ENCODE measurements around the gene DCDC1. TPM values are rescaled to one million over a fixed set of nuclear protein-coding genes. Genes with fewer than 3 reads are reported as not detected.

DCDC1 gene
- total and polyA plus RNA-seq, 4 donors: 3.1 to 9.8 (median 5.8) TPM

GRCh38 chr11:30861064-30861463 lies 508.5 kb downstream of the DCDC1 start:
- Histone ChIP-seq H3K4me1 (ENCODE audit: control insufficient read depth, insufficient read depth, low read length) (no peaks in the 10 kb centered on the region), H3K9me3 (ENCODE audit: control insufficient read depth, insufficient read depth, low read length) (no peaks in the 10 kb centered on the region), H3K27me3 (ENCODE audit: control insufficient read depth, insufficient read depth, low read length) (no peaks in the 10 kb centered on the region), H3K4me3 (ENCODE audit: low read depth, low read length) (no peak overlapping the region), H3K27ac (ENCODE audit: low read depth, low read length) (no peak overlapping the region), H3K36me3 (ENCODE audit: control insufficient read depth, insufficient read depth, low read length) (no peaks in the 10 kb centered on the region)
- no CpG with 5 or more reads among the region's 7 CpGs for WGBS (ENCODE audit: insufficient coverage)
- peak in 2 of 6 donors; percentile 66 to 81 for DNase-seq (ENCODE audit: low read depth in 4 of 6, low spot score in 6 of 6)

- Histone ChIP-seq H3K27ac (ENCODE audit: low read depth, low read length) (peak overlapping the region; percentile 4), H3K27me3 (ENCODE audit: control insufficient read depth, insufficient read depth, low read length) (no peaks in the 10 kb centered on the region), H3K4me3 (ENCODE audit: low read depth, low read length) (no peak overlapping the region), H3K36me3 (ENCODE audit: control insufficient read depth, insufficient read depth, low read length) (no peaks in the 10 kb centered on the region), H3K9me3 (ENCODE audit: control insufficient read depth, insufficient read depth, low read length) (no peaks in the 10 kb centered on the region), H3K4me1 (ENCODE audit: control insufficient read depth, insufficient read depth, low read length) (no peaks in the 10 kb centered on the region)
- DNase-seq (ENCODE audit: low read depth in 4 of 6, low spot score in 6 of 6): peak in 1 of 6 donors; percentile 36
- WGBS (ENCODE audit: insufficient coverage): no CpG with 5 or more reads among the region's 2 CpGs
These were observed 509.4 kb downstream of the DCDC1 start for GRCh38 chr11:30860146-30860545.

GRCh38 chr11:30859669-30860068 lies 509.9 kb downstream of the DCDC1 start:
- H3K27ac ChIP-seq (ENCODE audit: low read depth, low read length): no peak overlapping the region
- H3K36me3 ChIP-seq (ENCODE audit: control insufficient read depth, insufficient read depth, low read length): no peaks in the 10 kb centered on the region

GRCh38 chr11:30855383-30856006 lies 514.0 kb downstream of the DCDC1 start:
- no peaks in the 10 kb centered on the region for H3K27me3 ChIP-seq (ENCODE audit: control insufficient read depth, insufficient read depth, low read length)
- WGBS (ENCODE audit: insufficient coverage): no CpG with 5 or more reads among the region's 5 CpGs
- DNase-seq (ENCODE audit: low read depth in 4 of 6, low spot score in 6 of 6): peak in 2 of 6 donors; percentile 65 to 85
- H3K4me3 ChIP-seq (ENCODE audit: low read depth, low read length): no peak overlapping the region
- no peaks in the 10 kb centered on the region for H3K4me1 ChIP-seq (ENCODE audit: control insufficient read depth, insufficient read depth, low read length)
- H3K9me3 ChIP-seq (ENCODE audit: control insufficient read depth, insufficient read depth, low read length): no peaks in the 10 kb centered on the region
- H3K36me3 ChIP-seq (ENCODE audit: control insufficient read depth, insufficient read depth, low read length): no peaks in the 10 kb centered on the region
- no peak overlapping the region for H3K27ac ChIP-seq (ENCODE audit: low read depth, low read length)

More at GRCh38 chr11:30859669-30860068, 509.9 kb downstream of the DCDC1 start:
- no peaks in the 10 kb centered on the region for H3K9me3 ChIP-seq (ENCODE audit: control insufficient read depth, insufficient read depth, low read length)
- no peak overlapping the region for H3K4me3 ChIP-seq (ENCODE audit: low read depth, low read length)
- 22% methylated on average over 3 of the region's 3 CpGs for WGBS (ENCODE audit: insufficient coverage)
- no peaks in the 10 kb centered on the region for H3K4me1 ChIP-seq (ENCODE audit: control insufficient read depth, insufficient read depth, low read length)
- H3K27me3 ChIP-seq (ENCODE audit: control insufficient read depth, insufficient read depth, low read length): no peaks in the 10 kb centered on the region
- peak in 2 of 6 donors; percentile 34 to 60 for DNase-seq (ENCODE audit: low read depth in 4 of 6, low spot score in 6 of 6)

- Histone ChIP-seq H3K27me3 (ENCODE audit: control insufficient read depth, insufficient read depth, low read length) (no peaks in the 10 kb centered on the region), H3K4me1 (ENCODE audit: control insufficient read depth, insufficient read depth, low read length) (no peaks in the 10 kb centered on the region), H3K4me3 (ENCODE audit: low read depth, low read length) (no peak overlapping the region), H3K9me3 (ENCODE audit: control insufficient read depth, insufficient read depth, low read length) (no peaks in the 10 kb centered on the region), H3K27ac (ENCODE audit: low read depth, low read length) (no peak overlapping the region), H3K36me3 (ENCODE audit: control insufficient read depth, insufficient read depth, low read length) (no peaks in the 10 kb centered on the region)
- peak in 2 of 6 donors; percentile 28 to 70 for DNase-seq (ENCODE audit: low read depth in 4 of 6, low spot score in 6 of 6)
These were observed 516.1 kb downstream of the DCDC1 start for GRCh38 chr11:30853439-30853838.

- no peaks in the 10 kb centered on the region for H3K27me3 ChIP-seq (ENCODE audit: control insufficient read depth, insufficient read depth, low read length)
- H3K36me3 ChIP-seq (ENCODE audit: control insufficient read depth, insufficient read depth, low read length): no peaks in the 10 kb centered on the region
- no peaks in the 10 kb centered on the region for H3K9me3 ChIP-seq (ENCODE audit: control insufficient read depth, insufficient read depth, low read length)
- DNase-seq (ENCODE audit: low read depth in 4 of 6, low spot score in 6 of 6): no peak
- H3K4me3 ChIP-seq (ENCODE audit: low read depth, low read length): no peak overlapping the region
- no peaks in the 10 kb centered on the region for H3K4me1 ChIP-seq (ENCODE audit: control insufficient read depth, insufficient read depth, low read length)
- H3K27ac ChIP-seq (ENCODE audit: low read depth, low read length): no peak overlapping the region
- WGBS (ENCODE audit: insufficient coverage): 100% methylated on average over 1 of the region's 4 CpGs
These were observed 516.9 kb downstream of the DCDC1 start for GRCh38 chr11:30852645-30853044.

GRCh38 chr11:30852091-30852490 lies 517.4 kb downstream of the DCDC1 start:
- WGBS (ENCODE audit: insufficient coverage): no CpG with 5 or more reads among the region's 1 CpG
- Histone ChIP-seq H3K36me3 (ENCODE audit: control insufficient read depth, insufficient read depth, low read length) (no peaks in the 10 kb centered on the region), H3K27ac (ENCODE audit: low read depth, low read length) (no peak overlapping the region), H3K9me3 (ENCODE audit: control insufficient read depth, insufficient read depth, low read length) (no peaks in the 10 kb centered on the region), H3K4me3 (ENCODE audit: low read depth, low read length) (no peak overlapping the region), H3K4me1 (ENCODE audit: control insufficient read depth, insufficient read depth, low read length) (no peaks in the 10 kb centered on the region), H3K27me3 (ENCODE audit: control insufficient read depth, insufficient read depth, low read length) (no peaks in the 10 kb centered on the region)
- no peak for DNase-seq (ENCODE audit: low read depth in 4 of 6, low spot score in 6 of 6)

- Histone ChIP-seq H3K36me3 (ENCODE audit: control insufficient read depth, insufficient read depth, low read length) (no peaks in the 10 kb centered on the region), H3K27me3 (ENCODE audit: control insufficient read depth, insufficient read depth, low read length) (no peaks in the 10 kb centered on the region), H3K9me3 (ENCODE audit: control insufficient read depth, insufficient read depth, low read length) (peaks cover 4% of the 10 kb centered on the region), H3K27ac (ENCODE audit: low read depth, low read length) (no peak overlapping the region), H3K4me1 (ENCODE audit: control insufficient read depth, insufficient read depth, low read length) (no peaks in the 10 kb centered on the region), H3K4me3 (ENCODE audit: low read depth, low read length) (no peak overlapping the region)
- no CpG with 5 or more reads among the region's 1 CpG for WGBS (ENCODE audit: insufficient coverage)
- peak in 1 of 6 donors; percentile 27 for DNase-seq (ENCODE audit: low read depth in 4 of 6, low spot score in 6 of 6)
These were observed 532.3 kb downstream of the DCDC1 start for GRCh38 chr11:30837252-30837651.

GRCh38 chr11:30832831-30833230 lies 536.7 kb downstream of the DCDC1 start:
- no peak overlapping the region for H3K27ac ChIP-seq (ENCODE audit: low read depth, low read length)
- H3K36me3 ChIP-seq (ENCODE audit: control insufficient read depth, insufficient read depth, low read length): no peaks in the 10 kb centered on the region
- WGBS (ENCODE audit: insufficient coverage): 44% methylated on average over 1 of the region's 1 CpG
- H3K9me3 ChIP-seq (ENCODE audit: control insufficient read depth, insufficient read depth, low read length): peaks cover 4% of the 10 kb centered on the region
- H3K27me3 ChIP-seq (ENCODE audit: control insufficient read depth, insufficient read depth, low read length): no peaks in the 10 kb centered on the region
- peak in 1 of 6 donors; percentile 58 for DNase-seq (ENCODE audit: low read depth in 4 of 6, low spot score in 6 of 6)
- H3K4me3 ChIP-seq (ENCODE audit: low read depth, low read length): no peak overlapping the region
- no peaks in the 10 kb centered on the region for H3K4me1 ChIP-seq (ENCODE audit: control insufficient read depth, insufficient read depth, low read length)

- 79% methylated on average over 1 of the region's 1 CpG for WGBS (ENCODE audit: insufficient coverage)
- peaks cover 4% of the 10 kb centered on the region for H3K9me3 ChIP-seq (ENCODE audit: control insufficient read depth, insufficient read depth, low read length)
- H3K27me3 ChIP-seq (ENCODE audit: control insufficient read depth, insufficient read depth, low read length): no peaks in the 10 kb centered on the region
- H3K4me3 ChIP-seq (ENCODE audit: low read depth, low read length): no peak overlapping the region
- DNase-seq (ENCODE audit: low read depth in 4 of 6, low spot score in 6 of 6): no peak
- H3K4me1 ChIP-seq (ENCODE audit: control insufficient read depth, insufficient read depth, low read length): no peaks in the 10 kb centered on the region
- no peaks in the 10 kb centered on the region for H3K36me3 ChIP-seq (ENCODE audit: control insufficient read depth, insufficient read depth, low read length)
- H3K27ac ChIP-seq (ENCODE audit: low read depth, low read length): no peak overlapping the region
These were observed 538.9 kb downstream of the DCDC1 start for GRCh38 chr11:30830681-30831080.
